IMR-90 (cell line): Measurements from ENCODE around the gene ARHGAP15. TPM values are rescaled to one million over a fixed set of nuclear protein-coding genes. Genes with fewer than 3 reads are reported as not detected.

Experiments
- ATAC-seq: fragments of 200-7000 bp; cut with Tn5 transposase; 2 replicates; pipeline ENCODE4 v1.9.1; 2020; ENCODE audit warnings: low read depth, mild to moderate bottlenecking, moderate library complexity
- BruUV-seq: library from RNA; stranded (reverse); fragments of 400-500 nt; replicated peaks from 2 replicates; lab custom pipeline; 2021; lab: Mats Ljungman, UMichigan
- CTCF ChIA-PET: fragments of 300-600 bp; formaldehyde crosslinking; extraction: SDS; loops from one replicate; lab custom pipeline; 2021; ENCODE audit warnings: antibody characterized with exemption; lab: Yijun Ruan, JAX
- POLR2A ChIA-PET: fragments of 300-600 bp; sonication (Branson Sonifier 250); formaldehyde crosslinking; loops from one replicate; lab custom pipeline; 2022; ENCODE audit warnings: antibody characterized with exemption; ENCODE audit not compliant: unreplicated experiment; lab: Charles Lee
- DNase-seq: peaks from one replicate; pipeline ENCODE4 v3.0.0; 2013
- H2AFZ ChIP-seq: replicated peaks from 2 replicates; pipeline ENCODE3; 2013; ENCODE audit warnings: low read length, mild to moderate bottlenecking; ENCODE audit not compliant: poor library complexity
- H2AK5ac ChIP-seq: 2 replicates; pipeline ENCODE4 v1.6.1; 2013; ENCODE audit warnings: low read depth, low read length, inconsistent platforms
- H2AK9ac ChIP-seq: replicated peaks from 2 replicates; pipeline ENCODE3; 2013; ENCODE audit warnings: mild to moderate bottlenecking, low read depth, low read length, moderate library complexity; ENCODE audit not compliant: poor library complexity
- H2BK120ac ChIP-seq: 2 replicates; pipeline ENCODE4 v1.6.1; 2013; ENCODE audit warnings: low read depth, low read length, inconsistent platforms
- H2BK15ac ChIP-seq: 3 replicates; pipeline ENCODE4 v1.6.1; 2013; ENCODE audit warnings: low read depth, low read length, inconsistent platforms
- H2BK20ac ChIP-seq: 2 replicates; pipeline ENCODE4 v1.6.1; 2013; ENCODE audit warnings: low read depth, mild to moderate bottlenecking, inconsistent platforms, low read length, moderate library complexity
- H2BK5ac ChIP-seq: 2 replicates; pipeline ENCODE4 v1.6.1; 2013; ENCODE audit warnings: mild to moderate bottlenecking, low read depth, low read length, inconsistent platforms; ENCODE audit not compliant: poor library complexity, severe bottlenecking
- H3K14ac ChIP-seq: replicated peaks from 2 replicates; pipeline ENCODE4 v1.6.1; 2013; ENCODE audit warnings: low read depth, low read length, inconsistent platforms
- H3K18ac ChIP-seq: 2 replicates; pipeline ENCODE4 v1.6.1; 2013; ENCODE audit warnings: low read depth, low read length, control low read depth
- H3K23ac ChIP-seq: 2 replicates; pipeline ENCODE4 v1.6.1; 2013; ENCODE audit warnings: low read depth, low read length, inconsistent platforms
- H3K27ac ChIP-seq: 2 replicates; pipeline ENCODE4 v1.5.1; 2013; ENCODE audit warnings: mild to moderate bottlenecking, control low read depth, low read length; ENCODE audit not compliant: insufficient read depth
- H3K27me3 ChIP-seq: 2 replicates; pipeline ENCODE4 v1.6.1; 2013; ENCODE audit warnings: low read length; ENCODE audit not compliant: control insufficient read depth, insufficient read depth
- H3K36me3 ChIP-seq: 2 replicates; pipeline ENCODE4 v1.6.1; 2013; ENCODE audit warnings: low read length, mixed read lengths; ENCODE audit not compliant: control insufficient read depth, insufficient read depth
- H3K4ac ChIP-seq: 2 replicates; pipeline ENCODE4 v1.6.1; 2013; ENCODE audit warnings: low read depth, low read length, inconsistent platforms
- H3K4me1 ChIP-seq: 2 replicates; pipeline ENCODE4 v1.6.1; 2013; ENCODE audit warnings: low read length, mixed read lengths; ENCODE audit not compliant: control insufficient read depth, insufficient read depth
- H3K4me2 ChIP-seq: 2 replicates; pipeline ENCODE4 v1.6.1; 2013; ENCODE audit warnings: low read depth, mild to moderate bottlenecking, control low read depth, low read length, moderate library complexity
- H3K4me3 ChIP-seq: 2 replicates; pipeline ENCODE4 v1.5.1; 2013; ENCODE audit warnings: low read depth, mild to moderate bottlenecking, control low read depth, low read length, moderate library complexity; ENCODE audit not compliant: insufficient read depth
- H3K56ac ChIP-seq: 2 replicates; pipeline ENCODE4 v1.6.1; 2013; ENCODE audit warnings: low read length, inconsistent platforms; ENCODE audit not compliant: insufficient read depth; ENCODE audit errors: extremely low read depth
- H3K79me1 ChIP-seq, 2 experiments: 2 replicates each; pipeline ENCODE4 v1.6.1; 2013; ENCODE audit warnings: low read length in 2 of 2, inconsistent platforms in 1 of 2, low read depth in 1 of 2
- H3K9ac ChIP-seq: 2 replicates; pipeline ENCODE4 v1.6.1; 2013; ENCODE audit warnings: low read depth, low read length, control low read depth
- H3K9me1 ChIP-seq: 2 replicates; pipeline ENCODE4 v1.6.1; 2013; ENCODE audit warnings: low read length, inconsistent platforms; ENCODE audit not compliant: insufficient read depth
- H3K9me3 ChIP-seq: 2 replicates; pipeline ENCODE4 v1.6.1; 2013; ENCODE audit warnings: low read length; ENCODE audit not compliant: control insufficient read depth, insufficient read depth
- H4K20me1 ChIP-seq: 2 replicates; pipeline ENCODE4 v1.6.1; 2013; ENCODE audit warnings: low read length, inconsistent platforms; ENCODE audit not compliant: insufficient read depth
- H4K5ac ChIP-seq: 2 replicates; pipeline ENCODE4 v1.6.1; 2013; ENCODE audit warnings: mild to moderate bottlenecking, low read depth, low read length, control low read depth
- H4K8ac ChIP-seq, 2 experiments: 2 replicates each; pipeline ENCODE4 v1.6.1; 2013; ENCODE audit warnings: low read depth in 2 of 2, low read length in 2 of 2, control low read depth in 1 of 2, inconsistent platforms in 1 of 2
- H4K91ac ChIP-seq: 2 replicates; pipeline ENCODE4 v1.6.1; 2013; ENCODE audit warnings: low read depth, low read length, inconsistent platforms; ENCODE audit not compliant: insufficient read depth
- BHLHE40 ChIP-seq: fragments of 150-350 bp; IDR thresholded peaks from 2 replicates; pipeline ENCODE4 v1.6.1; 2016; ENCODE audit warnings: mild to moderate bottlenecking, low read depth, low read length
- FOS ChIP-seq: fragments of 150-350 bp; IDR thresholded peaks from 2 replicates; pipeline ENCODE4 v1.6.1; 2016; ENCODE audit warnings: low read depth, low read length
- MAFK ChIP-seq: IDR thresholded peaks from 2 replicates; pipeline ENCODE4 v1.6.1; 2012; ENCODE audit warnings: low read depth, low read length, improper control_type of control experiment
- MAZ ChIP-seq: IDR thresholded peaks from 2 replicates; pipeline ENCODE4 v1.6.1; 2012; ENCODE audit warnings: low read depth, mild to moderate bottlenecking, low read length, improper control_type of control experiment, moderate library complexity, borderline replicate concordance
- MXI1 ChIP-seq: IDR thresholded peaks from 2 replicates; pipeline ENCODE4 v1.6.1; 2012; ENCODE audit warnings: low read depth, mild to moderate bottlenecking, low read length, moderate library complexity, borderline replicate concordance
- NFE2L2 ChIP-seq: fragments of 150-350 bp; IDR thresholded peaks from 2 replicates; pipeline ENCODE4 v1.6.1; 2016; ENCODE audit warnings: low read depth, mild to moderate bottlenecking, low read length
- POLR2A ChIP-seq: IDR thresholded peaks from 2 replicates; pipeline ENCODE4 v1.6.1; 2012; ENCODE audit warnings: mild to moderate bottlenecking, low read depth, low read length
- RAD21 ChIP-seq: IDR thresholded peaks from 2 replicates; pipeline ENCODE4 v1.6.1; 2012; ENCODE audit warnings: low read length, improper control_type of control experiment
- WGBS, 2 experiments: methylation state at CpG; one replicate each; pipeline versions ENCODE4 v1.1.5 to v1.1.7; 2013; ENCODE audit warnings: missing lambda C conversion rate in 2 of 2; ENCODE audit not compliant: insufficient read length in 1 of 2; ENCODE audit errors: extremely low coverage in 2 of 2; 5-methylcytosine and 5-hydroxymethylcytosine counted together
- dilution Hi-C: fragments of 300-500 bp; cut with HindIII; formaldehyde crosslinking; loops from one replicate; pipeline ENCODE4 v1.14.3; 2018; ENCODE audit warnings: low sequenced_read_pairs; ENCODE audit not compliant: unreplicated experiment
- in situ Hi-C: fragments of 300-500 bp; cut with MboI; formaldehyde crosslinking; loops from 3 replicates; pipeline ENCODE4 v1.14.3; 2019; ENCODE audit warnings: low sequenced_read_pairs, inconsistent platforms, mixed read lengths
- intact Hi-C: fragments of 100-400 bp; cut with micrococcal nuclease; formaldehyde crosslinking; loops from 2 replicates; pipeline ENCODE4 v1.10.0; 2022
- polyA plus RNA-seq, 3 experiments: library from polyadenylated mRNA; depleted of rRNA; stranded (reverse); fragments of >200 nt; gene quantifications; 2 replicates each; pipeline ENCODE4 v1.2.3, GENCODE V29; 2012; ENCODE audit warnings: low replicate concordance in 1 of 3
- total RNA-seq: library from RNA; depleted of rRNA; stranded (reverse); fragments of >200 nt; gene quantifications from 2 replicates; pipeline ENCODE4 v1.2.3, GENCODE V29; 2012
- TF ChIP-seq, protein P1 (sequence below): fragments of 150-350 bp; IDR thresholded peaks from 2 replicates; pipeline ENCODE4 v1.6.1; 2016; ENCODE audit warnings: low read depth, mild to moderate bottlenecking, low read length, moderate library complexity, borderline replicate concordance
- TF ChIP-seq, protein P2 (sequence below): conservative IDR thresholded peaks from 2 replicates; pipeline ENCODE4 v1.5.1; 2012; ENCODE audit warnings: mild to moderate bottlenecking, low read depth, low read length, improper control_type of control experiment

ARHGAP15 gene
- total and polyA plus RNA-seq, 2 of the 4 experiments (the other 2 are of a cell fraction) = not detected

DNA sequence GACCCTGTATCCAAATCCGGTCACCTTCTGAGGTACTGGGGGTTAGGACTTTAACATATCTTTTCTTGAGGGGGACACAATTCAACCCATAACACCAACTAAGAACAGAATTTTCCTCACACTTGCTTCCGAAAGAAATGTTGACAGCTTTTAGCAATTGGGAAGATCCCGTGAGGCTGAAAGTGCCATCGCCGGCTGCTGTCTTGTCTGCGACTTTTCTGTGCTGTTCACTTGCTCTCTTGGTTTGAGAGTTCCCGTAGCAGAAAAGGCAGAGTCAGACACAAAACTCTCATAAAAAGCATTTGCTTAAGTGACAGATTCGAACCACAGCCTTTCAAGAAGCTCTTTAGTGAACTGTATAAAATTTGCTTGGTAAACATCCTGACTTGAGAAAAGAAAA is 253.4 kb downstream of the ARHGAP15 start:
- Histone ChIP-seq H4K5ac (no peak overlapping the region), H2BK20ac (no peak overlapping the region), H3K36me3 (no peaks in the 10 kb centered on the region), H2AK5ac (no peak overlapping the region), H3K18ac (no peak overlapping the region), H3K4me2 (no peak overlapping the region), H3K9me3 (no peaks in the 10 kb centered on the region), H3K4ac (no peak overlapping the region), H3K27ac (no peak overlapping the region), H3K9ac (no peak overlapping the region), H3K23ac (no peak overlapping the region), H4K20me1 (no peaks in the 10 kb centered on the region), H3K27me3 (no peaks in the 10 kb centered on the region), H3K4me1 (no peaks in the 10 kb centered on the region), H3K9me1 (no peaks in the 10 kb centered on the region), H2AK9ac (no peak overlapping the region), H2AFZ (no peak overlapping the region), H4K91ac (no peak overlapping the region), H3K56ac (no peak overlapping the region), H2BK120ac (no peak overlapping the region), H2BK5ac (no peak overlapping the region), H3K14ac (no peak overlapping the region), H3K4me3 (no peak overlapping the region), H3K79me1 (no peaks in the 10 kb centered on the region), H4K8ac (no peak overlapping the region), H2BK15ac (no peak overlapping the region)
- in situ Hi-C loops (no loop called here), intact Hi-C loops (no loop called here), dilution Hi-C loops (no loop called here)
- ATAC-seq = no peak
- TF ChIP-seq, protein P1, sequence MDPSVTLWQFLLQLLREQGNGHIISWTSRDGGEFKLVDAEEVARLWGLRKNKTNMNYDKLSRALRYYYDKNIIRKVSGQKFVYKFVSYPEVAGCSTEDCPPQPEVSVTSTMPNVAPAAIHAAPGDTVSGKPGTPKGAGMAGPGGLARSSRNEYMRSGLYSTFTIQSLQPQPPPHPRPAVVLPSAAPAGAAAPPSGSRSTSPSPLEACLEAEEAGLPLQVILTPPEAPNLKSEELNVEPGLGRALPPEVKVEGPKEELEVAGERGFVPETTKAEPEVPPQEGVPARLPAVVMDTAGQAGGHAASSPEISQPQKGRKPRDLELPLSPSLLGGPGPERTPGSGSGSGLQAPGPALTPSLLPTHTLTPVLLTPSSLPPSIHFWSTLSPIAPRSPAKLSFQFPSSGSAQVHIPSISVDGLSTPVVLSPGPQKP = no peak
- TF ChIP-seq NFE2L2 (no peak), MAFK (no peak), POLR2A (no peak), BHLHE40 (no peak), MAZ (no peak), MXI1 (no peak), FOS (no peak), RAD21 (no peak)
- TF ChIP-seq, protein P2, sequence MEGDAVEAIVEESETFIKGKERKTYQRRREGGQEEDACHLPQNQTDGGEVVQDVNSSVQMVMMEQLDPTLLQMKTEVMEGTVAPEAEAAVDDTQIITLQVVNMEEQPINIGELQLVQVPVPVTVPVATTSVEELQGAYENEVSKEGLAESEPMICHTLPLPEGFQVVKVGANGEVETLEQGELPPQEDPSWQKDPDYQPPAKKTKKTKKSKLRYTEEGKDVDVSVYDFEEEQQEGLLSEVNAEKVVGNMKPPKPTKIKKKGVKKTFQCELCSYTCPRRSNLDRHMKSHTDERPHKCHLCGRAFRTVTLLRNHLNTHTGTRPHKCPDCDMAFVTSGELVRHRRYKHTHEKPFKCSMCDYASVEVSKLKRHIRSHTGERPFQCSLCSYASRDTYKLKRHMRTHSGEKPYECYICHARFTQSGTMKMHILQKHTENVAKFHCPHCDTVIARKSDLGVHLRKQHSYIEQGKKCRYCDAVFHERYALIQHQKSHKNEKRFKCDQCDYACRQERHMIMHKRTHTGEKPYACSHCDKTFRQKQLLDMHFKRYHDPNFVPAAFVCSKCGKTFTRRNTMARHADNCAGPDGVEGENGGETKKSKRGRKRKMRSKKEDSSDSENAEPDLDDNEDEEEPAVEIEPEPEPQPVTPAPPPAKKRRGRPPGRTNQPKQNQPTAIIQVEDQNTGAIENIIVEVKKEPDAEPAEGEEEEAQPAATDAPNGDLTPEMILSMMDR = no peak
- no peak for DNase-seq
- no TSS peak for BruUV-seq
- ChIA-PET POLR2A (no interaction called here), CTCF (no interaction called here)
- WGBS, 2 experiments = 81% methylated on average over 4 of the region's 8 CpGs; no CpG with 5 or more reads in 1 of the 2 experiments
